GM18526 (cell line): ENCODE measurements around the gene RBM42.

Source experiments
- POLR2A ChIP-seq: IDR thresholded peaks from 3 replicates; pipeline ENCODE4 v1.6.1; 2011; ENCODE audit not compliant: insufficient read length; ENCODE audit errors: extremely low read depth

The RBM42 gene

DNA sequence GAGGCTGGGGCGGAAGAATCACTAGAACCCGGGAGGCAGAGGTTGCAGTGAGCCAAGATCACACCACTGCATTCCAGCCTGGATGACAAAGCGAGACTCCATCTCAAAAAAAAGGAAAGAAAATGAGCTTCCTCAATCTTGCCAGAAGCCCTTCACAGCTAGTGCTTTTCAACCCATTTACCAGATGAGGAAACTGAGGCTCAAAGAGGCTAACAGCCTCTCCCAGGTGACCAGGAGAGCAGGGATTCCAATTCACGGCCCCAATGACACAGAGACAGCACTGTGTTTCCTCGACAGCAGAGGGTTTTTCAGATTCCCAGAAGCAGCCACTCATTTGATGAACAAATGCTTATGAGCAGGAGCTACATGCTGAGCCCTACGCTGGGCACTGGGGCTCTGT, 40.7 kb downstream of the RBM42 start:
- TF ChIP-seq POLR2A = no peak

DNA sequence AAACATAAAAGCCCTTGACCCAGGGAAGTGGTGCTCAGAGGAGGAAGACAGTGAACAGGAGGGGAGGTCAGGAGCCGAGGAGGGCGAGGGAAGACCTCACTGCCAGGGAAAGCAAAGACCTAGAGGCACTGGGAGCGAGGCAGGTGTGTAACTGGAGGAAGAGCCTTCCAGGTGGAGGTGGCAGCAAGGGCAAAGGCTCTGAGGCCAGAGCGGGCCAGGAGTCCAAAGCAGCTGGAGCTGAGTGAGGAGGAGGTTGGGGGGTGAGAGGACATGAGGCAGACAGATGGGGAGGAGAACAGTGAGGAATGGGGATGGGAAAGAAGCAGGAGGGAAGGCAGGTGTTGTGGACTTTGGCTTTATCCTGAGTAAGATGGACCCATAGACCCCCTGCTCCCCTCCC, 41.1 kb downstream of the RBM42 start:
- TF ChIP-seq POLR2A = no peak

DNA sequence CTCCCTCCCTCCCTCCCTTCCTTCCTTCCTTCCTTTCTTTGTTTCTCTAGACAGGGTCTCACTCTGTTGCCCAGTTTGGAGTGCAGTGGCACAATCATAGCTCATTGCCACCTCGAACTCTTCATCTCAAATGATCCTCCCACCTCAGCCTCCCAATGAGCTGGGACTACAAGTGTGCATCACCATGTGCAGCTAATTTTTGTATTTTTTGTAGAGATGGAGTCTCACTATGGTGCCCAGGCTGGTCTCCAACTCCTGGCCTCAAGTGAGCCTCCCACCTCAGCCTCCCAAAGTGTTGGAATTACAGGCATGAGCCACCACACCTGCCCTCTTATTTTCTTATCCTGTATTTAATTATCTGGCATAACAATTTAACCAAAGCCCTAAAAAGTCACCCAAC, 41.9 kb downstream of the RBM42 start:
- TF ChIP-seq POLR2A = no peak

DNA sequence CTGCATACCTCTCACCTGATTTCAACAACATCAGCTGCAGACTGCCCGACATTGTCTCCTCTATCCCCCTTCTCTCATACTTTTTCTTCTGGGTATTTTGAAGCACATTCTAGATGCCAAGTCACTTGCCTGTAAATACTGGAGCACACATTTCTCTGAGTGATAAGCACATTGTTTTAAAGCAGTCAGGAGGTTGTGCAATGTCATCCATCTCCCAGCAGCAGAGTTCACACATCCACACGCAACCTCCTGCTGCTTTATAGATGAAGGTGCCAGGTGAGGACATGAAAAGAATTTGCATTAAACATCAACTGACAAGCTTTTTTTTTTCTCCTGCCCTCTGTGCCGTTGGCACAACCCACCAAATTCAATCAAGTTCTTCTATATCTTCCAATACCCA, 43.0 kb downstream of the RBM42 start:
- no peak for TF ChIP-seq POLR2A

DNA sequence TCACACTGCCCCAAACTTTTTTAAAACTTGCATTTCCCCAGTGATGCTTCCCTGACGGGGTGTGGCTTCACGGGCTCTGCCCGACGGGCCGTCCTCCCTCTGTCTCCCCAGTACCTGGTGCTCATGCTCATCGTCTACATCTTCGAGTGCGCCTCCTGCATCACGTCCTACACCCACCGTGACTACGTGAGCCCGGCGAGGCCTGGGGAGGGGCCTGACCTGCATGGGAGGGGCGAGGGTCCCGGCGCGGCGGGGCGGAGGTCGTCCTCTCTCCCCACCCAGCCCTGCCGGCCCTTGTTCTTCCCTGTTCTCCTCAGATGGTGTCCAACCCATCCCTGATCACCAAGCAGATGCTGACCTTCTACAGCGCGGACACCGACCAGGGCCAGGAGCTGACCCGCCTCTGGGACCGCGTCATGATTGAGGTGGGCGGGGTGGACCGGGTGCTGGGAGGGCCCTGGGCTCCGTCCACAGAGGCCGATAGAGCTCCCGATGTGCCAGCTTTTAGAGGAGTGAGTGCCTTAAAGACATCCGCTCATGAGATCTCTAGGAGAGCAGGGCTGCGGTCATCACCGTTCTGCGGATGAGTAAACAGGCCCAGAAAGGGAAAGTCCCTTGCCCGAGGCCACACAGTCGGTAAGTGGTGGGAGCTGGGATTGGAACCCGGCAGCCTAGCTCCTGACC, 44.4 kb downstream of the RBM42 start:
- no peak for TF ChIP-seq POLR2A

DNA sequence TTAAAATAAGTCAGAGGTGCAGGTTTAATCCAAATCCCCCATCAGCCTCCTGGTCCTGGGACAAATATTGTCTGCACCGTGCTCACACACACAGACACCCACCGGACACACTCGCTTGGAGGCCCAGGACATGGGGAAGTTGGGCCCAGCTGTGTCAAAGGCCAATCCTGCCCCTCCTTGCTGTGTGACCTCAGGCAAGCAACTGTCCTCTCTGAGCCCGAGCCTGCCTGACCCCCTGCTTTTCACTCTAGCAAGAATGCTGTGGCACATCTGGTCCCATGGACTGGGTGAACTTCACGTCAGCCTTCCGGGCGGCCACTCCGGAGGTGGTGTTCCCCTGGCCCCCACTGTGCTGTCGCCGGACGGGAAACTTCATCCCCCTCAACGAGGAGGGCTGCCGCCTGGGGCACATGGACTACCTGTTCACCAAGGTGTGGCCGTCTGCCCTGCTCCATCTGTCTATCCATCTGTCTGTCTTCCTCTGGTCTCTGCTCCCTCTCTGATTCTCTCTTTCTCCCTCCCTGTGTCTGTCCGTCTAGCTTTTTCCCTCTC, 46.8 kb downstream of the RBM42 start:
- no peak for TF ChIP-seq POLR2A
